Lung (tissue), 12 donors: ENCODE measurements around the gene SYNGAP1. TPM values are rescaled to one million over a fixed set of nuclear protein-coding genes. Genes with fewer than 3 reads are reported as not detected.

Experiments
- ATAC-seq: fragments of 200-7000 bp; cut with Tn5 transposase; one replicate; pipeline ENCODE4 v1.9.1; 2020; ENCODE audit warnings: moderate number of reproducible peaks; ENCODE audit not compliant: insufficient read depth, low FRiP score
- DNase-seq, 3 donors: peaks; one replicate each; pipeline ENCODE4 v3.0.0-alpha.2; 2013 to 2017
- H3K27ac ChIP-seq, 2 donors: one replicate each; pipeline ENCODE4 v1.5.1; 2013; ENCODE audit warnings: mild to moderate bottlenecking in 2 of 2, moderate library complexity in 2 of 2, control low read depth in 1 of 2, inconsistent platforms in 1 of 2, low read depth in 1 of 2, low read length in 1 of 2
- H3K27me3 ChIP-seq, 3 donors: one replicate each; pipeline ENCODE4 v1.5.1; 2013; ENCODE audit warnings: low read length in 2 of 3; ENCODE audit not compliant: control insufficient read depth in 3 of 3, insufficient read depth in 3 of 3
- H3K36me3 ChIP-seq, 4 donors: one replicate each; pipeline ENCODE4 v1.5.1; 2013; ENCODE audit warnings: low read length in 4 of 4, mild to moderate bottlenecking in 1 of 4, moderate library complexity in 1 of 4; ENCODE audit not compliant: control insufficient read depth in 4 of 4, insufficient read depth in 4 of 4
- H3K4me1 ChIP-seq, 5 donors: one replicate each; pipeline ENCODE4 v1.5.1; 2013; ENCODE audit warnings: low read length in 5 of 5, mild to moderate bottlenecking in 2 of 5, moderate library complexity in 1 of 5; ENCODE audit not compliant: control insufficient read depth in 5 of 5, insufficient read depth in 5 of 5
- H3K4me3 ChIP-seq: one replicate; pipeline ENCODE4 v1.5.1; 2013; ENCODE audit warnings: mild to moderate bottlenecking, control low read depth, moderate library complexity
- H3K9ac ChIP-seq, 2 donors: one replicate each; pipeline ENCODE4 v1.5.1; 2013; ENCODE audit warnings: low read length in 2 of 2, control low read depth in 1 of 2; ENCODE audit not compliant: insufficient read depth in 1 of 2
- H3K9me3 ChIP-seq, 4 donors: one replicate each; pipeline ENCODE4 v1.5.1; 2013; ENCODE audit warnings: low read length in 3 of 4, mild to moderate bottlenecking in 1 of 4, moderate library complexity in 1 of 4; ENCODE audit not compliant: control insufficient read depth in 4 of 4, insufficient read depth in 3 of 4
- WGBS, 2 donors: extraction: QIAGEN DNeasy Blood & Tissue Kit; methylation state at CpG; one replicate each; pipeline ENCODE4 v1.1.7; 2013; 5-methylcytosine and 5-hydroxymethylcytosine counted together
- polyA plus RNA-seq, 2 donors: library from polyadenylated mRNA; stranded (reverse); fragments of 200-250 nt; gene quantifications; one replicate each; pipeline ENCODE4 v1.2.1, GENCODE V29; 2013
- total RNA-seq, 2 donors: library from RNA; depleted of rRNA in 1 of 2; stranded (reverse); fragments of >200 nt in 1 of 2; gene quantifications; one replicate each; pipeline ENCODE4 v1.2.1, GENCODE V29; 2014 to 2021
- TF ChIP-seq, protein P1 (sequence below): IDR thresholded peaks from 2 replicates; pipeline ENCODE4 v1.5.1; 2012; ENCODE audit warnings: mild to moderate bottlenecking; ENCODE audit errors: control extremely low read depth, extremely low read depth
- donor health status: control.
- donor health status: control.
- donor health status: Bipolar disorder and iron deficiency.
- donor health status: healthy.
- donor health status: DM: yes; HTN: yes; CAD: no.

SYNGAP1 gene
- total and polyA plus RNA-seq, 4 donors = 9.2 to 32.0 (median 12.0) TPM

- TF ChIP-seq, protein P1, sequence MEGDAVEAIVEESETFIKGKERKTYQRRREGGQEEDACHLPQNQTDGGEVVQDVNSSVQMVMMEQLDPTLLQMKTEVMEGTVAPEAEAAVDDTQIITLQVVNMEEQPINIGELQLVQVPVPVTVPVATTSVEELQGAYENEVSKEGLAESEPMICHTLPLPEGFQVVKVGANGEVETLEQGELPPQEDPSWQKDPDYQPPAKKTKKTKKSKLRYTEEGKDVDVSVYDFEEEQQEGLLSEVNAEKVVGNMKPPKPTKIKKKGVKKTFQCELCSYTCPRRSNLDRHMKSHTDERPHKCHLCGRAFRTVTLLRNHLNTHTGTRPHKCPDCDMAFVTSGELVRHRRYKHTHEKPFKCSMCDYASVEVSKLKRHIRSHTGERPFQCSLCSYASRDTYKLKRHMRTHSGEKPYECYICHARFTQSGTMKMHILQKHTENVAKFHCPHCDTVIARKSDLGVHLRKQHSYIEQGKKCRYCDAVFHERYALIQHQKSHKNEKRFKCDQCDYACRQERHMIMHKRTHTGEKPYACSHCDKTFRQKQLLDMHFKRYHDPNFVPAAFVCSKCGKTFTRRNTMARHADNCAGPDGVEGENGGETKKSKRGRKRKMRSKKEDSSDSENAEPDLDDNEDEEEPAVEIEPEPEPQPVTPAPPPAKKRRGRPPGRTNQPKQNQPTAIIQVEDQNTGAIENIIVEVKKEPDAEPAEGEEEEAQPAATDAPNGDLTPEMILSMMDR = no peak
- peak overlapping the region; percentile 52 to 80 for H3K27ac ChIP-seq
- H3K9me3 ChIP-seq = no peaks in the 10 kb centered on the region
- peaks cover 0 to 40% (median 15%) of the 10 kb centered on the region in 5 donors for H3K4me1 ChIP-seq
- 3% methylated on average over 25 of the region's 25 CpGs for WGBS, 2 donors
- H3K9ac ChIP-seq = peak overlapping the region; percentile 51 to 86
- H3K27me3 ChIP-seq = no peaks in the 10 kb centered on the region
- H3K4me3 ChIP-seq = peak overlapping the region; percentile 34
- H3K36me3 ChIP-seq = peaks cover 4 to 32% (median 16%) of the 10 kb centered on the region in 4 donors
- no peak for DNase-seq
- ATAC-seq = peak; percentile 4
Observed at GRCh38 chr6:33417128-33417902, 2.5 kb upstream of the SYNGAP1 start.

DNA sequence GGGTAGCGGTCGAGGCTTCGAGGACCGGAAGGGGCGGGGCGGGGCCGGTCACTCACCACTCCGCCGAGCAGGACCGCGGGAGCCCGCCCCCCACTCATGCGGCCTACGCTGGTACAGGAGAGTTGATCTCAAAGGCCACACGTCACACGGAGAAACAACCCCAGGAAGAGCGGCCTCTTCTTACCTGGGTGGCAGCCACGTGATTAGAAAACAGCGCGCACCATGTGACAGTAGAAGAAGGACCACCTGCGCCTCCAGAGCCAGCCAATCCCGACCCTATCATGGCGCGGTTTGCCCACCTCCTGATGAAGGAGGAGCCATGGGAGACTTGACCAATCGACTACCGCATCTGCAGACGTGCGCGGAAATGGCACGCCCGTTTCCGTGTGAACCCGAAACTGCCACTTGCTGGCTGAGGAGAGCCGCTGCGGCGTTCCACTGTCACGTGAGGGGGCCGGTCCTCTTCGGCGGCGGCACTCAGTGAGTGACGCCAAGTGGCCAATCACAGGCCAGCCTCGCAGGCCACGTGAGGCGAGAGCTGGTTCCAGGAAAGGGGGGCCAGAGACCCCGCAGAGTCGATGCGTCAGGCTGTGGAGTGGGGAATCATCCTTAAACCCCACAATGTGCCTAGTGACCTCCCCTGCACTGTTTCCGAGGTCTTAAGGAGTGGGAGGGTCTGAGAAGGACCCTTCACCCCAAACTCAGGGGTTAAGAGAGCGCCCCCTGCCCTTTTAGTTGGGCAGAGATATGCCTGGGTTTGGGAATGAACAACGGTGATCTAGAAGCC is 1.8 kb upstream of the SYNGAP1 start, which contains the start of gene CUTA:
CUTA (minus strand) TSS at position 205 of the 787 bp plus-strand sequence; CDS start at position 98, 107 bp downstream.
- peaks cover 0 to 40% (median 15%) of the 10 kb centered on the region in 5 donors for H3K4me1 ChIP-seq
- H3K36me3 ChIP-seq = peaks cover 4 to 26% (median 15%) of the 10 kb centered on the region in 4 donors
- peak; percentile 100 for DNase-seq
- TF ChIP-seq, protein P1 = no peak
- peak; percentile 92 for ATAC-seq
- no peaks in the 10 kb centered on the region for H3K9me3 ChIP-seq
- peak within 1 kb of the TSS; percentile 87 to 93 for H3K27ac ChIP-seq
- peak within 1 kb of the TSS; percentile 57 to 86 for H3K9ac ChIP-seq
- H3K27me3 ChIP-seq = no peaks in the 10 kb centered on the region
- H3K4me3 ChIP-seq = peak within 1 kb of the TSS; percentile 34
- 1% methylated on average over 49 to 51 of the region's 51 CpGs for WGBS, 2 donors

DNA sequence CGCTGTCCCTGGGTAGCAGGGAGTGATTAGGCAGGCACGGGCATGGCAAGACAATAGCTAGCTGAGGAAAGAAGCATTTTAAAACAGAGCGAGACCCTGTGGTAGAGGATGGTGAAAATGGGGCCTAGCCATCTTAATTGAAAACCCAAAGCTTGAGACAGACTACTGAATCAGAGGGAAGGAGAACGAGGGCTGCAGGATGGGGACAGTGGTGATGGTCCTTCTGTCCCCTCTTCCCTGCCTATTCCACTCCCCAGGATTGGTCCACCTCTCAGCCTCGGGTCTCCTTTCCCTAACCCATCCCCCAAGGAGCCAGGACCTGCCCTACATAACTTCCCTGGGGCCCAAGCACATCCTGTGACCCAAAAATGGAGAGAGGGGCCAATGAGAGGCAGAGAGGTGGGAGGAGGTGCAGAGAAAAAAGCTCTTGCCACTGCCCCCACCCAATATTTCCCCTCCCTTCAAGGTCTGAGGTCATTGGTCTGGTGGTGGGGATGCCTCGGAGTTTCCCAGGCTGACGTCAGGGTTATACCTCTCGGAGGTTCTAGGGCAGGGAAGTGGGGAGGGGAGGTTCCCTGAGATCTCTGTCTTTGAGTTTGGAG is 1.1 kb upstream of the SYNGAP1 start:
- peak overlapping the region; percentile 87 to 93 for H3K27ac ChIP-seq
- no peak for ATAC-seq
- DNase-seq = no peak
- H3K9me3 ChIP-seq = no peaks in the 10 kb centered on the region
- peaks cover 4 to 25% (median 14%) of the 10 kb centered on the region in 4 donors for H3K36me3 ChIP-seq
- no peaks in the 10 kb centered on the region for H3K27me3 ChIP-seq
- peak overlapping the region; percentile 57 to 84 for H3K9ac ChIP-seq
- 41 to 47% methylated on average over 8 of the region's 8 CpGs for WGBS, 2 donors
- no peak overlapping the region for H3K4me3 ChIP-seq
- peaks cover 0 to 40% (median 15%) of the 10 kb centered on the region in 5 donors for H3K4me1 ChIP-seq
- TF ChIP-seq, protein P1 = no peak
